Uterus (tissue), 2 donors: ENCODE data around the gene PITHD1.

Source experiments
- CTCF ChIP-seq, 4 experiments: fragments of 200-600 bp in 2 of 4; fragments of 450-650 bp in 2 of 4; sonication (generic) in 2 of 4; IDR thresholded peaks; one replicate each; pipeline ENCODE4 v1.5.1; 2016 to 2019; ENCODE audit warnings: antibody characterized with exemption in 4 of 4, mild to moderate bottlenecking in 2 of 4, moderate library complexity in 1 of 4
- POLR2A ChIP-seq, 2 donors: fragments of 450-650 bp; IDR thresholded peaks; one replicate each; pipeline ENCODE4 v1.6.1; 2016; ENCODE audit warnings: antibody characterized with exemption in 2 of 2, mild to moderate bottlenecking in 1 of 2, moderate library complexity in 1 of 2

DNA sequence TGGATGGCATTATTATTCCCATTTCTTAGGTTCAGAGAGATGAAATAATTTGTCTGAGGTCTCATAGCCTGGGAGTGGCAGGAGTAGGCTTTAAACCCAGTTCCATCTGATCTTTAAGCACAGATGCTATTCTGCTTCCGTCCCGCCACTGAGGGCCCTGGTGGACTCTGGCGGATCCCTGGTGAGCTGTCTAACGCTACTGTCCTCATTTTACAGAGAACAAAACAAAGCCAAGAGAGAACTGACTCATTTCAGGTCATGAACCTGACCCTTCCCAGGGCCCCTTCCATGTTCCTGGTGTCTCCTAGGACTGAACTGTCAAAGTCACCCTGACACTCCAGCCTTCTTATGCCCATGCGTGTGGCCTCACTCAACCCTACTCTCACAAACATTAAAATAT, 25.5 kb downstream of the PITHD1 start:
- TF ChIP-seq CTCF (IDR thresholded peaks at IDR 0.05), result no peak
- no peak for TF ChIP-seq POLR2A (IDR thresholded peaks at IDR 0.05)
